ENCODE measurements around the gene PSKH1. TPM values are rescaled to one million over a fixed set of nuclear protein-coding genes. Genes with fewer than 3 reads are reported as not detected.

The PSKH1 gene
- total RNA-seq, 1 donor from 2014 or later: 19.5 TPM

DNA sequence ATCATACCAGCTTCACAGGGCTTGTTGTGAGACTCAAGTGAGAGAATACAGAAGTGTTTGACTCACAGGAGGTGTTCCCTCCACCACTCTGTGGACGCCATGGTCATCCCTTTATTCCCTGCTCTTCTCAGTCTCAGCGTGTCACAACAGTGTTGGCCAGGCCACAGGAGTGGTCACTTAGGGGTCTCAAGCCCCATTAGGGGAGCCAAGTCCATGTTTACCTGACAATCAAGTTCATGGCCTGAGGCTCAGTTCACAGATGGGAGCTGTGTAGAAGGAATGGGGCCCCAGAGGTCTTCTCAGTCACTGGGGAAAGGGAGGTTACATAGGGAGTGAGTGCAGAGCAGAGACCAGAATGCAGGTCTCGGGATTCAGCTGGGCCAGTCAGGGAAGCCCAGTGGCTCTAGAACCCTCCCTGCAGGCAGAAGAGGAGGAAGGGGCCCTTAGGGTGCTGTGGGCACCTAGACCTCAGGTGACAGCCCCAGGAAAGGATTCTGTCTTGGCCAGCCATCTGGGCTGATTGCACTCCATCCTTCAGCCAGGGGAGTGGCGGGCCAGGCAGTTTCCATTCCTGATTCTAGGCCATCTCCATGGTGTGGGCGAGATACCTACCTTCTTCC lies 36.0 kb upstream of the PSKH1 start:
- Histone ChIP-seq H3K4me3 (peak overlapping the region; percentile 0), H3K4me1 (peaks cover 80% of the 10 kb centered on the region), H3K27me3 (ENCODE audit: low read depth) (no peaks in the 10 kb centered on the region), H3K36me3 (peaks cover 8% of the 10 kb centered on the region), H3K27ac (replicated peaks) (peak overlapping the region; percentile 93), H3K9me3 (replicated peaks) (no peaks in the 10 kb centered on the region)
- TF ChIP-seq, protein P1, sequence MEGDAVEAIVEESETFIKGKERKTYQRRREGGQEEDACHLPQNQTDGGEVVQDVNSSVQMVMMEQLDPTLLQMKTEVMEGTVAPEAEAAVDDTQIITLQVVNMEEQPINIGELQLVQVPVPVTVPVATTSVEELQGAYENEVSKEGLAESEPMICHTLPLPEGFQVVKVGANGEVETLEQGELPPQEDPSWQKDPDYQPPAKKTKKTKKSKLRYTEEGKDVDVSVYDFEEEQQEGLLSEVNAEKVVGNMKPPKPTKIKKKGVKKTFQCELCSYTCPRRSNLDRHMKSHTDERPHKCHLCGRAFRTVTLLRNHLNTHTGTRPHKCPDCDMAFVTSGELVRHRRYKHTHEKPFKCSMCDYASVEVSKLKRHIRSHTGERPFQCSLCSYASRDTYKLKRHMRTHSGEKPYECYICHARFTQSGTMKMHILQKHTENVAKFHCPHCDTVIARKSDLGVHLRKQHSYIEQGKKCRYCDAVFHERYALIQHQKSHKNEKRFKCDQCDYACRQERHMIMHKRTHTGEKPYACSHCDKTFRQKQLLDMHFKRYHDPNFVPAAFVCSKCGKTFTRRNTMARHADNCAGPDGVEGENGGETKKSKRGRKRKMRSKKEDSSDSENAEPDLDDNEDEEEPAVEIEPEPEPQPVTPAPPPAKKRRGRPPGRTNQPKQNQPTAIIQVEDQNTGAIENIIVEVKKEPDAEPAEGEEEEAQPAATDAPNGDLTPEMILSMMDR (IDR thresholded peaks at IDR 0.05; ENCODE audit: borderline replicate concordance): no peak
- intact Hi-C loops (cut with micrococcal nuclease): no loop called here
- no peak for DNase-seq

DNA sequence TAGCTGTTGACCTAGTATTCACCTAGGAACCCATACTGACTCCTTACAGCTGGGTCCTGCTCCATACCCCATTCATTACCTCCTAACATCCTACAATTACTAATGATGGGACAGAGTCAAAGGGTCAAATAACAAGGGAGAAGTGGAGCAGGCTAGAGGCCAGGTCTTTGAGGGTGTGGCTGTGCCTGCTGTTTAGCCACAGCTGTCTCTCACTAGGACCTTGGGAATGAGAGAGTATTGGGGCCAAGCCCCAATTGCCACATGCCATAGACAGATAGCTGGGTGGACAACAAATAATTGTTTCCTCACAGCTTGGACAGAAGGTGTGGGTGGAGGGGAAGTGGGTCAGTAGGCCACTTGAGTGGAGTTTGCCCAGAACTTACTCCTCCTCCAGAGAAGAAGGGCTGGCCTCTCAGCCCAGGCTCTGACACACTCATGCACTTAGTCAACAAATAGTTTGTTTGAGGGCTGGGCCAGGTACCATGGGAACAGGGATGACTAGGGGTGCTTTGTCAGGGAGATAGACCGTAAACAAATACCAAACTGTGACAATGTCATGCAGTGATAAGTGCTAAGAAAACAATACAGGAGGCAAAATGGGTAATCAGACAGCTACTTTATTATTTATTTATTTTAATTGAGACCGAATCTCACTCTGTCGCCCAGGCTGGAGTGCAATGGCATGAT lies 35.4 kb upstream of the PSKH1 start:
- H3K36me3 ChIP-seq: peaks cover 8% of the 10 kb centered on the region
- no peaks in the 10 kb centered on the region for H3K9me3 ChIP-seq (replicated peaks)
- TF ChIP-seq, protein P1 (IDR thresholded peaks at IDR 0.05; ENCODE audit: borderline replicate concordance): no peak
- H3K4me3 ChIP-seq: peak overlapping the region; percentile 5
- no peaks in the 10 kb centered on the region for H3K27me3 ChIP-seq (ENCODE audit: low read depth)
- peak overlapping the region; percentile 93 for H3K27ac ChIP-seq (replicated peaks)
- intact Hi-C loops (cut with micrococcal nuclease): no loop called here
- H3K4me1 ChIP-seq: peaks cover 86% of the 10 kb centered on the region
- DNase-seq: peak; percentile 61

DNA sequence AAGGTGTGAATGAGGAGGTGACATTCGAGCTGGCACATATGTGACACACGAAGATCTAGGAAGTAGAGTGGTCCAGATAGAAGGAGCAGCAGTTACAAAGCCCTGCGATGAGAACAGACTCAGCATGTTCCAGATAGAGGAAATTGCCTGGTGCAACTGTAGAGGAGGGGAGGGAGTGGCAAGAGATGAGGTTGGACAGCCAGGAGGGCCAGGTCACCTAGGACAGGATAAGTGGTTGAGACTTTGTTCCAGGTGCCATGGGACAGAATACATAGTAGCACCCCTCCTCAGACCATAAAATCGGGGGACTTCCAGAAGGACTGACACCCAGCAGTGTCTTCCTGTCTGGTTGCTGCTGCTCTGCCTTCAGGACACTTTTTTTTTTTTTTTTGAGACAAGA lies 34.6 kb upstream of the PSKH1 start:
- peak overlapping the region; percentile 5 for H3K4me3 ChIP-seq
- intact Hi-C loops (cut with micrococcal nuclease): no loop called here
- no peaks in the 10 kb centered on the region for H3K27me3 ChIP-seq (ENCODE audit: low read depth)
- TF ChIP-seq, protein P1 (IDR thresholded peaks at IDR 0.05; ENCODE audit: borderline replicate concordance): no peak
- H3K9me3 ChIP-seq (replicated peaks): no peaks in the 10 kb centered on the region
- peaks cover 8% of the 10 kb centered on the region for H3K36me3 ChIP-seq
- DNase-seq: no peak
- peaks cover 94% of the 10 kb centered on the region for H3K4me1 ChIP-seq
- peak overlapping the region; percentile 93 for H3K27ac ChIP-seq (replicated peaks)

DNA sequence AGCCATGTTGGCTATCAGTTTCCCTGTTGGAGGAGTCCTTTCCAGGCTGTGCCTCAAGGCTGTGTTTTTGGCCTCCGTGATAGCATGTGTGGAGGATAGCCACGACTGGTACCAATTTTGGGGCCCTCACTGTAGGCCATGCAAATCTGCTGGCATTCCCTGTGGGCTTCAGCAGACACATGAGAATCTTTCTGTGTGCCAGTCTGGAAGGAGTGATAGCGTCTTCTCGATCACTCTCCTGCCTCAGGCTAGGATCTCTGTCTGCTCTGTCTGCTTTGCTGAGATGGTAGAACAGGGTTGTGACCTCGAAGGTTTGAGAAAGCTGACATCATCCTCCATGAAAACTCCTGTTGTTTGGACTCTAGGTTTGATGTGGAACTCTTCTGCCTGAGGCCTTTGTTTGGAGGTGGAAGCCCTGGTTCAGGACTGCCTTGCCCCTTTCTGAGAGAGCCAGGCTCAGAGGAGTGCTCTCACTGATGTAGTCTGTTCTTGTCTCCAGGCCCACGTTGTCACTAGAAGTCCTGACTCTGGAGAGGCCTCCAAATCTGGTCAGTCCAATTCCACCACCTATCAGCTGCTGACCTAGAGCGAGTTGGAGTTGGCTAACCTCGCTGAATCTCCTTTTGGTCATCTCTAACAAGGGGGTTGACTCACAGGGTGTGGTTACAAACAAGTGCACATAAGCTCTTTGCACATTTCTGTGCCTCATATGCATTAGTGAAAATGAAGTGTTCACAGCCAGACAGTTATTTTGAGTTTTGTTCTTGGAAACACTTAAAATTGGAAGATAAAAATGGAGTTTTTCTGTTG lies 32.3 kb upstream of the PSKH1 start:
- Histone ChIP-seq H3K4me3 (no peak overlapping the region), H3K4me1 (peaks cover 96% of the 10 kb centered on the region), H3K27ac (replicated peaks) (peak overlapping the region; percentile 93), H3K9me3 (replicated peaks) (no peaks in the 10 kb centered on the region), H3K27me3 (ENCODE audit: low read depth) (no peaks in the 10 kb centered on the region), H3K36me3 (peaks cover 19% of the 10 kb centered on the region)
- TF ChIP-seq, protein P1 (IDR thresholded peaks at IDR 0.05; ENCODE audit: borderline replicate concordance): no peak
- intact Hi-C loops (cut with micrococcal nuclease): no loop called here
- no peak for DNase-seq

DNA sequence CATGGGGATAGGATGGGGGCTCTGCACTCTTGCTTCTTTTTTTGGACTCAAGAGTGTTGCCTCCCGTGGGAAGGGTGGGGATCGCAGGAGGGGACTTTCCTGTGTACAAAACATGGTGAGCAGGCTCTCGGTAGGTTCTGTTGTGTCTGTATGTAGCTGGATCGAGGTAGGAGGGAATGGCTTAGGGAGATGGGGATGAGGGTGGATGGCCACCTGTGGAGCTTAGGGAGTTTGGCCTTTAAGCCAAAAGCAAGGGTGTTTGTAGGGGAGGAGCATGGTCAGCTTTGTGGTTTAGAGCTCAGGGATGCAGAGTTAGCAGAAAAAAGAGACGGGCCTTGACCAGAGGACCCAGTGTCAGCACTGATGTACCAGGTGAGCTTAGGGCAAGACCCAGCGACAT lies 31.2 kb upstream of the PSKH1 start:
- H3K27me3 ChIP-seq (ENCODE audit: low read depth): no peaks in the 10 kb centered on the region
- no peak overlapping the region for H3K4me3 ChIP-seq
- peak overlapping the region; percentile 93 for H3K27ac ChIP-seq (replicated peaks)
- intact Hi-C loops (cut with micrococcal nuclease): no loop called here
- peaks cover 30% of the 10 kb centered on the region for H3K36me3 ChIP-seq
- TF ChIP-seq, protein P1 (IDR thresholded peaks at IDR 0.05; ENCODE audit: borderline replicate concordance): no peak
- H3K4me1 ChIP-seq: peaks cover 85% of the 10 kb centered on the region
- DNase-seq: no peak
- H3K9me3 ChIP-seq (replicated peaks): no peaks in the 10 kb centered on the region
